Measurements from ENCODE around the gene ETFDH.

GRCh38 chr4:158722917-158723793 is 51.1 kb downstream of the ETFDH start, which contains the start of gene PPID:
- TF ChIP-seq KLF1 (tag by site-specific recombination; IDR thresholded peaks at IDR 0.05) (peak; percentile 56; the same call in 1 of the 2 replicates), ZNF239 (tag by site-specific recombination; IDR thresholded peaks at IDR 0.05) (no peak), ZSCAN16 (tag by site-specific recombination; IDR thresholded peaks at IDR 0.05) (no peak), ZNF335 (tag by site-specific recombination; conservative IDR thresholded peaks at IDR 0.05) (peak; percentile 89), ZBTB8A (tag by site-specific recombination; IDR thresholded peaks at IDR 0.05) (no peak), MYNN (tag by site-specific recombination; IDR thresholded peaks at IDR 0.05; ENCODE audit: borderline replicate concordance) (no peak), BCL11A (tag by site-specific recombination; IDR thresholded peaks at IDR 0.05; ENCODE audit: low read depth) (no peak), ZBTB7A (tag by site-specific recombination; IDR thresholded peaks at IDR 0.05; ENCODE audit: low read depth) (no peak)
- TF ChIP-seq, protein P1, sequence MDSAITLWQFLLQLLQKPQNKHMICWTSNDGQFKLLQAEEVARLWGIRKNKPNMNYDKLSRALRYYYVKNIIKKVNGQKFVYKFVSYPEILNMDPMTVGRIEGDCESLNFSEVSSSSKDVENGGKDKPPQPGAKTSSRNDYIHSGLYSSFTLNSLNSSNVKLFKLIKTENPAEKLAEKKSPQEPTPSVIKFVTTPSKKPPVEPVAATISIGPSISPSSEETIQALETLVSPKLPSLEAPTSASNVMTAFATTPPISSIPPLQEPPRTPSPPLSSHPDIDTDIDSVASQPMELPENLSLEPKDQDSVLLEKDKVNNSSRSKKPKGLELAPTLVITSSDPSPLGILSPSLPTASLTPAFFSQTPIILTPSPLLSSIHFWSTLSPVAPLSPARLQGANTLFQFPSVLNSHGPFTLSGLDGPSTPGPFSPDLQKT (IDR thresholded peaks at IDR 0.05; ENCODE audit: borderline replicate concordance, low read depth, low read length), result 0 out of 2 replicates have a peak, but pooled peaks have one; percentile 56
- TF ChIP-seq, protein P2, sequence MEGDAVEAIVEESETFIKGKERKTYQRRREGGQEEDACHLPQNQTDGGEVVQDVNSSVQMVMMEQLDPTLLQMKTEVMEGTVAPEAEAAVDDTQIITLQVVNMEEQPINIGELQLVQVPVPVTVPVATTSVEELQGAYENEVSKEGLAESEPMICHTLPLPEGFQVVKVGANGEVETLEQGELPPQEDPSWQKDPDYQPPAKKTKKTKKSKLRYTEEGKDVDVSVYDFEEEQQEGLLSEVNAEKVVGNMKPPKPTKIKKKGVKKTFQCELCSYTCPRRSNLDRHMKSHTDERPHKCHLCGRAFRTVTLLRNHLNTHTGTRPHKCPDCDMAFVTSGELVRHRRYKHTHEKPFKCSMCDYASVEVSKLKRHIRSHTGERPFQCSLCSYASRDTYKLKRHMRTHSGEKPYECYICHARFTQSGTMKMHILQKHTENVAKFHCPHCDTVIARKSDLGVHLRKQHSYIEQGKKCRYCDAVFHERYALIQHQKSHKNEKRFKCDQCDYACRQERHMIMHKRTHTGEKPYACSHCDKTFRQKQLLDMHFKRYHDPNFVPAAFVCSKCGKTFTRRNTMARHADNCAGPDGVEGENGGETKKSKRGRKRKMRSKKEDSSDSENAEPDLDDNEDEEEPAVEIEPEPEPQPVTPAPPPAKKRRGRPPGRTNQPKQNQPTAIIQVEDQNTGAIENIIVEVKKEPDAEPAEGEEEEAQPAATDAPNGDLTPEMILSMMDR (tag by site-specific recombination; IDR thresholded peaks at IDR 0.05), result no peak
